OCI-LY1 (cell line): ENCODE results near the gene RASAL2.

ENCODE experiments used
- H2AFZ ChIP-seq: fragments of 200-600 bp; sonication (generic), shearing (Covaris generic); 2 replicates; pipeline ENCODE4 v1.6.0; 2014; ENCODE audit warnings: antibody characterized with exemption, mild to moderate bottlenecking, low read length
- H3F3A ChIP-seq: fragments of 200-600 bp; sonication (generic), shearing (Covaris generic); 2 replicates; pipeline ENCODE4 v1.6.0; 2014; ENCODE audit warnings: mild to moderate bottlenecking, antibody characterized with exemption, low read length, moderate library complexity; ENCODE audit not compliant: insufficient read depth
- H3K27ac ChIP-seq: fragments of 200-600 bp; sonication (generic); 2 replicates; pipeline ENCODE4 v1.5.1; 2014; ENCODE audit warnings: low read length, mixed run types, mild to moderate bottlenecking, low read depth; ENCODE audit not compliant: poor library complexity, severe bottlenecking
- H3K27me3 ChIP-seq: fragments of 200-600 bp; sonication (generic); 2 replicates; pipeline ENCODE4 v1.6.0; 2014; ENCODE audit warnings: antibody characterized with exemption, mild to moderate bottlenecking, low read length, moderate library complexity; ENCODE audit not compliant: insufficient read depth
- H3K36me3 ChIP-seq: fragments of 200-600 bp; sonication (generic); 2 replicates; pipeline ENCODE4 v1.6.1; 2014; ENCODE audit warnings: mild to moderate bottlenecking, antibody characterized with exemption, low read length, moderate library complexity, mixed read lengths; ENCODE audit not compliant: insufficient read depth
- H3K4me1 ChIP-seq: fragments of 200-600 bp; sonication (generic); 2 replicates; pipeline ENCODE4 v1.5.1; 2014; ENCODE audit warnings: mild to moderate bottlenecking, low read length, moderate library complexity; ENCODE audit not compliant: insufficient read depth, severe bottlenecking
- H3K4me2 ChIP-seq: fragments of 200-600 bp; sonication (generic), shearing (Covaris generic); 2 replicates; pipeline ENCODE4 v1.6.1; 2014; ENCODE audit warnings: low read length
- H3K4me3 ChIP-seq: fragments of 200-600 bp; sonication (generic); 2 replicates; pipeline ENCODE4 v1.5.1; 2014; ENCODE audit warnings: low read length, low read depth, mild to moderate bottlenecking, mixed read lengths; ENCODE audit not compliant: poor library complexity, severe bottlenecking
- H3K79me2 ChIP-seq: fragments of 200-600 bp; shearing (Covaris generic); 2 replicates; pipeline ENCODE4 v1.6.1; 2016; ENCODE audit warnings: mixed run types, low read length, mixed read lengths; ENCODE audit not compliant: insufficient read depth
- H3K9ac ChIP-seq: fragments of 200-600 bp; sonication (generic), shearing (Covaris generic); 2 replicates; pipeline ENCODE4 v1.6.1; 2014; ENCODE audit warnings: mild to moderate bottlenecking, low read length, mixed read lengths
- H3K9me2 ChIP-seq: fragments of 200-600 bp; sonication (generic), shearing (Covaris generic); 2 replicates; pipeline ENCODE4 v1.6.1; 2014; ENCODE audit warnings: low read depth, mild to moderate bottlenecking, low read length, mixed read lengths
- H3K9me3 ChIP-seq: fragments of 200-600 bp; shearing (Covaris generic); 2 replicates; pipeline ENCODE4 v1.6.1; 2014; ENCODE audit warnings: low read length, mixed read lengths
- H4K20me1 ChIP-seq: fragments of 200-600 bp; sonication (generic), shearing (Covaris generic); 2 replicates; pipeline ENCODE4 v1.6.0; 2016; ENCODE audit warnings: mild to moderate bottlenecking, low read length; ENCODE audit not compliant: insufficient read depth
- CTCF ChIP-seq: fragments of 200-600 bp; sonication (generic), shearing (Covaris generic); IDR thresholded peaks from 2 replicates; pipeline ENCODE4 v1.5.1; 2017; ENCODE audit warnings: mild to moderate bottlenecking, antibody characterized with exemption, low read length, moderate library complexity, mixed read lengths
- EZH2 ChIP-seq: fragments of 200-600 bp; sonication (generic), shearing (Covaris generic); IDR thresholded peaks from 2 replicates; pipeline ENCODE4 v1.8.0; 2017; ENCODE audit warnings: borderline replicate concordance, mixed run types, mild to moderate bottlenecking, antibody characterized with exemption, low read length, moderate library complexity, mixed read lengths

RASAL2 gene

DNA sequence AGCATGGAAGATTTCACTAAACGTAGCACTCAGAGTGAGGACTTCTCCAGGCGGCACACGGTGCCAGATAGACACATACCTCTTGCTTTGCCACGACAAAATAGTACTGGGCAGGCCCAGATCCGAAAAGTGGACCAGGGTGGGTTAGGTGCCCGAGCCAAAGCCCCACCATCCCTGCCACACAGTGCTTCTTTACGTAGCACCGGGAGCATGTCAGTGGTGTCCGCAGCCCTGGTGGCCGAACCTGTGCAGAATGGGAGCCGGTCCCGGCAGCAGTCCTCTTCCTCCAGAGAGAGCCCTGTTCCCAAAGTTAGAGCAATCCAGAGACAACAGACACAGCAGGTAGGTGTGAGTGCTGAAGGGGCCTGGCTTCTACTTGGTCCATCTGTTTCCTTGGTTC is 364.3 kb downstream of the RASAL2 start:
- no peaks in the 10 kb centered on the region for H3K4me1 ChIP-seq
- H2AFZ ChIP-seq = no peak overlapping the region
- H3K9me3 ChIP-seq = no peaks in the 10 kb centered on the region
- no peaks in the 10 kb centered on the region for H3K27me3 ChIP-seq
- no peak for TF ChIP-seq EZH2
- TF ChIP-seq CTCF = no peak
- no peak overlapping the region for H3K9ac ChIP-seq
- no peak overlapping the region for H3K27ac ChIP-seq
- no peaks in the 10 kb centered on the region for H3F3A ChIP-seq
- no peak overlapping the region for H3K4me2 ChIP-seq
- no peaks in the 10 kb centered on the region for H3K79me2 ChIP-seq
- H3K36me3 ChIP-seq = no peaks in the 10 kb centered on the region
- no peaks in the 10 kb centered on the region for H3K9me2 ChIP-seq
- no peaks in the 10 kb centered on the region for H4K20me1 ChIP-seq
- H3K4me3 ChIP-seq = no peak overlapping the region

- no peaks in the 10 kb centered on the region for H3K4me1 ChIP-seq
- no peaks in the 10 kb centered on the region for H4K20me1 ChIP-seq
- H3K9me2 ChIP-seq = no peaks in the 10 kb centered on the region
- no peaks in the 10 kb centered on the region for H3F3A ChIP-seq
- no peaks in the 10 kb centered on the region for H3K79me2 ChIP-seq
- no peak overlapping the region for H2AFZ ChIP-seq
- no peak overlapping the region for H3K4me2 ChIP-seq
- H3K27ac ChIP-seq = no peak overlapping the region
- no peaks in the 10 kb centered on the region for H3K27me3 ChIP-seq
- no peaks in the 10 kb centered on the region for H3K9me3 ChIP-seq
- no peaks in the 10 kb centered on the region for H3K36me3 ChIP-seq
- TF ChIP-seq CTCF = no peak
- TF ChIP-seq EZH2 = no peak
- H3K9ac ChIP-seq = no peak overlapping the region
- H3K4me3 ChIP-seq = no peak overlapping the region
These were observed 367.2 kb downstream of the RASAL2 start for GRCh38 chr1:178461104-178461503.

DNA sequence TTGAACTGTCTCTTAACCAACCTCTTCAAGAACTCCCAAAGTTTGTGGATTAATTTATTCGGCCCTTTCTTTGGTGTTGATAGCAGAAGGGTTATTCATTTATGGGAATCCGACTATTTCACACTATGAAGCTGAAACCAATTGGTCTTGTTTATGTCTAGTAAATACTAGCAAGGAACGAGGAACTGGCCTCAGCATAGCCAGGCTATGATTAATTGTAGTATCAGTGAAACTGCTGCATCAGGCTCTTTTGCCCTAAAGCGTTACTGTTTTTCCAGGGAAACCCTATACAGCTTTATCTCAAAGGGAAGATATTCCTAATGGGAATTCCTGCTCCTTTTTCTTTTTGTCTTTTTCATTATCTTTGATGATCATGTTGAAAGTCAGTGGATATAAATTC is 367.8 kb downstream of the RASAL2 start:
- no peak overlapping the region for H3K4me2 ChIP-seq
- H3K4me3 ChIP-seq = no peak overlapping the region
- H3K36me3 ChIP-seq = no peaks in the 10 kb centered on the region
- no peaks in the 10 kb centered on the region for H3F3A ChIP-seq
- no peak overlapping the region for H3K27ac ChIP-seq
- H3K9ac ChIP-seq = no peak overlapping the region
- no peaks in the 10 kb centered on the region for H3K9me3 ChIP-seq
- no peaks in the 10 kb centered on the region for H3K27me3 ChIP-seq
- no peak for TF ChIP-seq EZH2
- no peak for TF ChIP-seq CTCF
- no peak overlapping the region for H2AFZ ChIP-seq
- H3K79me2 ChIP-seq = no peaks in the 10 kb centered on the region
- H4K20me1 ChIP-seq = no peaks in the 10 kb centered on the region
- no peaks in the 10 kb centered on the region for H3K4me1 ChIP-seq
- no peaks in the 10 kb centered on the region for H3K9me2 ChIP-seq
